Mucosa of descending colon (tissue), 3 donors: Measurements from ENCODE around the gene BOLL. TPM values are rescaled to one million over a fixed set of nuclear protein-coding genes. Genes with fewer than 3 reads are reported as not detected.

ENCODE experiments used
- ATAC-seq: fragments of 200-7000 bp; cut with Tn5 transposase; one replicate; pipeline ENCODE4 v1.9.1; 2020; ENCODE audit warnings: mild to moderate bottlenecking, moderate library complexity
- DNase-seq, 3 donors: peaks; one replicate each; pipeline ENCODE4 v3.0.0-alpha.2; 2020
- H3K36me3 ChIP-seq: fragments of 200-600 bp; one replicate; pipeline ENCODE4 v1.8.0; 2021; ENCODE audit warnings: low read depth, mild to moderate bottlenecking
- H3K4me1 ChIP-seq: fragments of 200-600 bp; one replicate; pipeline ENCODE4 v1.8.0; 2021; ENCODE audit warnings: low read depth, mild to moderate bottlenecking
- H3K4me3 ChIP-seq: fragments of 200-600 bp; one replicate; pipeline ENCODE4 v1.8.0; 2021; ENCODE audit warnings: mild to moderate bottlenecking
- H3K9me3 ChIP-seq: fragments of 200-600 bp; one replicate; pipeline ENCODE4 v1.8.0; 2021; ENCODE audit warnings: mild to moderate bottlenecking
- CTCF ChIP-seq: fragments of 200-600 bp; IDR thresholded peaks from one replicate; pipeline ENCODE4 v1.8.0; 2022; ENCODE audit warnings: antibody characterized with exemption, mild to moderate bottlenecking
- intact Hi-C, 2 donors: fragments of 100-400 bp; cut with DNase I in 1 of 2; cut with micrococcal nuclease in 1 of 2; formaldehyde crosslinking; loops; one replicate each; pipeline versions ENCODE4 v1.11.0 to v1.11.1; 2022; cut with DNase I, micrococcal nuclease
- total RNA-seq, 3 donors: library from RNA; stranded (reverse); fragmentation: NEBNext Ultra II Directional in 2 of 3; extraction: Animal tissue kit (Norgen Biotek cat#: 25700) in 2 of 3; gene quantifications; one replicate each; pipeline versions ENCODE4 v1.2.1 to v1.2.4, GENCODE V29; 2021 to 2023
- donor health status: DM: no; HTN: no; CAD: no; lungs with moderate emphysema.
- donor health status: DM: no; HTN: no; CAD: no.
- donor health status: DM: no; HTN: yes; CAD: no.

The BOLL gene
- total RNA-seq, 3 donors from 2014 or later, result 0.14 TPM; not detected in 2

- intact Hi-C loops, result loop anchor here (5.0 to 10.0 kb wide), 2 partner anchors 254 to 496 kb away; no protein-coding TSS in a partner anchor
- ATAC-seq, result no peak
- H3K9me3 ChIP-seq, result no peaks in the 10 kb centered on the region
- H3K36me3 ChIP-seq, result no peaks in the 10 kb centered on the region
- no peak for TF ChIP-seq CTCF
- H3K4me1 ChIP-seq, result peaks cover 7% of the 10 kb centered on the region
- no peak for DNase-seq
- no peak overlapping the region for H3K4me3 ChIP-seq
Measured at GRCh38 chr2:197801033-197801432, 15.9 kb upstream of the BOLL start.

- no peak for TF ChIP-seq CTCF
- intact Hi-C loops, result loop anchor here (5.0 to 10.0 kb wide), 2 partner anchors 255 to 497 kb away; no protein-coding TSS in a partner anchor
- ATAC-seq (no peak), DNase-seq (no peak)
- H3K36me3 ChIP-seq, result no peaks in the 10 kb centered on the region
- H3K4me1 ChIP-seq, result peaks cover 7% of the 10 kb centered on the region
- no peaks in the 10 kb centered on the region for H3K9me3 ChIP-seq
- H3K4me3 ChIP-seq, result no peak overlapping the region
Measured at GRCh38 chr2:197800091-197800490, 15.0 kb upstream of the BOLL start.

GRCh38 chr2:197799068-197799467 lies 13.9 kb upstream of the BOLL start:
- H3K4me1 ChIP-seq, result peaks cover 6% of the 10 kb centered on the region
- no peak for TF ChIP-seq CTCF
- ATAC-seq (no peak), DNase-seq (no peak)
- intact Hi-C loops, result loop anchor here in 1 of 2 donors (10.0 kb wide), 1 partner anchor 326 kb away; no protein-coding TSS in a partner anchor
- no peaks in the 10 kb centered on the region for H3K9me3 ChIP-seq
- H3K4me3 ChIP-seq, result no peak overlapping the region
- no peaks in the 10 kb centered on the region for H3K36me3 ChIP-seq

GRCh38 chr2:197798187-197798586 lies 13.1 kb upstream of the BOLL start:
- TF ChIP-seq CTCF, result no peak
- no peak overlapping the region for H3K4me3 ChIP-seq
- no peaks in the 10 kb centered on the region for H3K9me3 ChIP-seq
- DNase-seq (no peak), ATAC-seq (no peak)
- intact Hi-C loops, result loop anchor here in 1 of 2 donors (10.0 kb wide), 1 partner anchor 327 kb away; no protein-coding TSS in a partner anchor
- H3K36me3 ChIP-seq, result no peaks in the 10 kb centered on the region
- no peaks in the 10 kb centered on the region for H3K4me1 ChIP-seq

- DNase-seq (no peak), ATAC-seq (no peak)
- Histone ChIP-seq H3K4me1 (no peaks in the 10 kb centered on the region), H3K36me3 (no peaks in the 10 kb centered on the region), H3K9me3 (no peaks in the 10 kb centered on the region), H3K4me3 (no peak overlapping the region)
- intact Hi-C loops, result loop anchor here in 1 of 2 donors (10.0 kb wide), 1 partner anchor 330 kb away; no protein-coding TSS in a partner anchor
- TF ChIP-seq CTCF, result no peak
Measured at GRCh38 chr2:197795277-197795676, 10.2 kb upstream of the BOLL start.

- intact Hi-C loops, result loop anchor here in 1 of 2 donors (10.0 kb wide), 1 partner anchor 331 kb away; no protein-coding TSS in a partner anchor
- ATAC-seq (no peak), DNase-seq (no peak)
- H3K36me3 ChIP-seq, result no peaks in the 10 kb centered on the region
- H3K4me3 ChIP-seq, result no peak overlapping the region
- no peak for TF ChIP-seq CTCF
- no peaks in the 10 kb centered on the region for H3K9me3 ChIP-seq
- no peaks in the 10 kb centered on the region for H3K4me1 ChIP-seq
Measured at GRCh38 chr2:197793456-197793855, 8.3 kb upstream of the BOLL start.
